HCT116 (cell line): Measurements from ENCODE around the gene MUC3A. TPM values are rescaled to one million over a fixed set of nuclear protein-coding genes. Genes with fewer than 3 reads are reported as not detected.

Experiments
- ATAC-seq: fragments of 200-7000 bp; cut with Tn5 transposase; 2 replicates; pipeline ENCODE4 v1.9.1; 2020; ENCODE audit warnings: mild to moderate bottlenecking, moderate library complexity
- BruUV-seq: library from RNA; stranded (reverse); fragments of 400-500 nt; replicated peaks from 2 replicates; lab custom pipeline; 2021; lab: Mats Ljungman, UMichigan
- CTCF ChIA-PET: fragments of 300-600 bp; sonication (Branson Sonifier 250); formaldehyde crosslinking; loops from one replicate; lab custom pipeline; 2021; ENCODE audit warnings: antibody characterized with exemption; lab: Charles Lee
- POLR2A ChIA-PET: fragments of 300-600, 350-600 bp; sonication (Branson Sonifier 250); formaldehyde crosslinking; loops from one replicate; lab custom pipeline; 2021; ENCODE audit warnings: antibody characterized with exemption; lab: Charles Lee
- RAD21 ChIA-PET, 2 experiments: fragments of 300-600 bp; sonication (Branson Sonifier 250); formaldehyde crosslinking; loops; one replicate each; lab custom pipeline; 2023; ENCODE audit warnings: low total read pairs in 2 of 2; ENCODE audit not compliant: uncharacterized antibody in 2 of 2, unreplicated experiment in 2 of 2, low non-redundant PET in 1 of 2; lab: Charles Lee
- DNase-seq: peaks from one replicate; pipeline ENCODE4 v3.0.0-alpha.2; 2010; ENCODE audit warnings: low read depth, low spot score
- H2AFZ ChIP-seq: fragments of 200-600 bp; shearing (Covaris generic), sonication (generic); 2 replicates; pipeline ENCODE4 v1.6.1; 2017; ENCODE audit warnings: low read depth, mixed run types, mixed read lengths, antibody characterized with exemption, low read length; ENCODE audit not compliant: poor library complexity, severe bottlenecking
- H3K27ac ChIP-seq: 2 replicates; pipeline ENCODE4 v1.5.1; 2012; ENCODE audit warnings: low read depth, low read length
- H3K27me3 ChIP-seq: fragments of 200-600 bp; sonication (generic); 2 replicates; pipeline ENCODE4 v1.6.1; 2016; ENCODE audit warnings: mixed run types, low read length, mixed read lengths; ENCODE audit not compliant: insufficient read depth
- H3K36me3 ChIP-seq, 2 experiments: fragments of 200-500 bp in 1 of 2; fragments of 200-600 bp in 1 of 2; sonication (Bioruptor generic) in 1 of 2; sonication (generic) in 1 of 2; 2 replicates each; pipeline versions ENCODE4 v1.5.1 to v1.6.1; 2014 to 2016; ENCODE audit warnings: low read length in 2 of 2, inconsistent platforms in 1 of 2, mixed read lengths in 1 of 2, mixed run types in 1 of 2; ENCODE audit not compliant: insufficient read depth in 2 of 2, control insufficient read depth in 1 of 2
- H3K4me1 ChIP-seq, 2 experiments: fragments of 200-600 bp in 1 of 2; sonication (generic) in 1 of 2; 2 replicates each; pipeline versions ENCODE4 v1.5.1 to v1.6.1; 2012 to 2017; ENCODE audit warnings: low read length in 2 of 2, inconsistent platforms in 1 of 2, mild to moderate bottlenecking in 1 of 2, mixed read lengths in 1 of 2, mixed run types in 1 of 2, moderate library complexity in 1 of 2; ENCODE audit not compliant: insufficient read depth in 2 of 2, control insufficient read depth in 1 of 2
- H3K4me2 ChIP-seq: fragments of 200-600 bp; sonication (generic); 2 replicates; pipeline ENCODE4 v1.6.1; 2017; ENCODE audit warnings: mixed run types, low read length, mixed read lengths
- H3K4me3 ChIP-seq, 2 experiments: fragments of 200-600 bp in 1 of 2; sonication (generic) in 1 of 2; replicated peaks in 1 of 2; 2 replicates each; pipeline ENCODE4 v1.5.1; 2011 to 2016; ENCODE audit warnings: low read length in 2 of 2, control low read depth in 1 of 2, low read depth in 1 of 2, mild to moderate bottlenecking in 1 of 2, mixed read lengths in 1 of 2, mixed run types in 1 of 2
- H3K79me2 ChIP-seq: fragments of 200-600 bp; sonication (generic); 2 replicates; pipeline ENCODE4 v1.6.1; 2017; ENCODE audit warnings: mild to moderate bottlenecking, mixed run types, low read length, moderate library complexity, mixed read lengths; ENCODE audit not compliant: insufficient read depth
- H3K9ac ChIP-seq: fragments of 200-600 bp; sonication (generic); 2 replicates; pipeline ENCODE4 v1.6.1; 2016; ENCODE audit warnings: low read length, mixed read lengths
- H3K9me2 ChIP-seq: fragments of 200-600 bp; sonication (generic), shearing (Covaris generic); 2 replicates; pipeline ENCODE4 v1.6.1; 2017; ENCODE audit warnings: mixed run types, mild to moderate bottlenecking, moderate library complexity; ENCODE audit not compliant: insufficient read depth
- H3K9me3 ChIP-seq, 2 experiments: fragments of 200-500 bp in 1 of 2; fragments of 200-600 bp in 1 of 2; sonication (Bioruptor generic) in 1 of 2; sonication (generic) in 1 of 2; 2 replicates each; pipeline ENCODE4 v1.6.1; 2014 to 2017; ENCODE audit warnings: low read length in 2 of 2, mixed read lengths in 2 of 2, inconsistent platforms in 1 of 2, low read depth in 1 of 2, mild to moderate bottlenecking in 1 of 2, mixed run types in 1 of 2, moderate library complexity in 1 of 2; ENCODE audit not compliant: control insufficient read depth in 1 of 2, insufficient read depth in 1 of 2
- H4K20me1 ChIP-seq: fragments of 200-600 bp; sonication (generic), shearing (Covaris generic); 2 replicates; pipeline ENCODE4 v1.6.1; 2017; ENCODE audit warnings: mixed run types, mild to moderate bottlenecking, moderate library complexity; ENCODE audit not compliant: insufficient read depth
- ATF3 ChIP-seq: IDR thresholded peaks from 2 replicates; pipeline ENCODE4 v1.6.1; 2012
- CBX3 ChIP-seq: IDR thresholded peaks from 2 replicates; pipeline ENCODE4 v1.6.1; 2012; ENCODE audit warnings: low read depth
- CEBPB ChIP-seq: IDR thresholded peaks from 2 replicates; pipeline ENCODE4 v1.6.1; 2012; ENCODE audit warnings: low read depth
- CTCF ChIP-seq, 3 experiments: fragments of 200-600 bp in 1 of 3; sonication (generic) in 1 of 3; IDR thresholded peaks in 2 of 3; conservative IDR thresholded peaks in 1 of 3; 2 replicates each; pipeline ENCODE4 v1.5.1; 2012 to 2017; ENCODE audit warnings: low read depth in 2 of 3, low read length in 2 of 3, antibody characterized with exemption in 1 of 3, borderline replicate concordance in 1 of 3, control low read depth in 1 of 3, mild to moderate bottlenecking in 1 of 3, mixed read lengths in 1 of 3, mixed run types in 1 of 3, moderate library complexity in 1 of 3; ENCODE audit not compliant: insufficient read depth in 1 of 3
- EGR1 ChIP-seq: IDR thresholded peaks from 2 replicates; pipeline ENCODE4 v1.6.1; 2012; ENCODE audit warnings: low read depth
- ELF1 ChIP-seq: IDR thresholded peaks from 2 replicates; pipeline ENCODE4 v1.6.1; 2012; ENCODE audit warnings: low read depth, borderline replicate concordance
- EZH2phosphoT487 ChIP-seq: fragments of 200-600 bp; IDR thresholded peaks from 2 replicates; pipeline ENCODE4 v1.6.1; 2018; ENCODE audit warnings: antibody characterized with exemption, borderline replicate concordance
- FOSL1 ChIP-seq: IDR thresholded peaks from 2 replicates; pipeline ENCODE4 v1.6.1; 2012; ENCODE audit warnings: low read depth
- MAX ChIP-seq: IDR thresholded peaks from 2 replicates; pipeline ENCODE4 v1.6.1; 2012
- POLR2A ChIP-seq: IDR thresholded peaks from 2 replicates; pipeline ENCODE4 v1.7.0; 2011; ENCODE audit warnings: borderline replicate concordance; ENCODE audit not compliant: insufficient read depth, insufficient read length; ENCODE audit errors: extremely low read depth
- POLR2AphosphoS5 ChIP-seq: IDR thresholded peaks from 2 replicates; pipeline ENCODE4 v1.6.1; 2011; ENCODE audit warnings: mild to moderate bottlenecking, low read depth, low read length, moderate library complexity
- REST ChIP-seq: IDR thresholded peaks from 2 replicates; pipeline ENCODE4 v1.6.1; 2012; ENCODE audit warnings: low read depth
- SP1 ChIP-seq: IDR thresholded peaks from 2 replicates; pipeline ENCODE4 v1.6.1; 2012; ENCODE audit warnings: low read depth
- SRF ChIP-seq: IDR thresholded peaks from 2 replicates; pipeline ENCODE4 v1.6.1; 2012; ENCODE audit warnings: low read depth
- ZBTB33 ChIP-seq: IDR thresholded peaks from 2 replicates; pipeline ENCODE4 v1.6.1; 2011; ENCODE audit warnings: mild to moderate bottlenecking, low read length, moderate library complexity; ENCODE audit not compliant: insufficient replicate concordance; ENCODE audit errors: extremely low read depth
- ZFX ChIP-seq: fragments of 450-650 bp; IDR thresholded peaks from 2 replicates; pipeline ENCODE4 v1.6.1; 2017
- ZNF274 ChIP-seq: fragments of 200-500 bp; sonication (Bioruptor generic); IDR thresholded peaks from 2 replicates; pipeline ENCODE4 v1.6.1; 2014; ENCODE audit warnings: mild to moderate bottlenecking, low read depth, low read length, inconsistent platforms
- intact Hi-C: fragments of 100-400 bp; cut with micrococcal nuclease; formaldehyde crosslinking; loops from 2 replicates; pipeline ENCODE4 v1.10.0; 2022
- total RNA-seq: library from RNA; stranded (reverse); gene quantifications from one replicate; pipeline ENCODE4 v1.2.1, GENCODE V29; 2021; ENCODE audit not compliant: unreplicated experiment

Gene MUC3A
- total RNA-seq, 1 experiment from 2014 or later, result 30.8 TPM

- ChIA-PET RAD21 (no interaction called here), POLR2A (no interaction called here), CTCF (no interaction called here)
- no peaks in the 10 kb centered on the region for H3K9me3 ChIP-seq
- H3K36me3 ChIP-seq, result no peaks in the 10 kb centered on the region
- ATAC-seq, result no peak
- peaks cover 9% of the 10 kb centered on the region; the same call in 1 of the 2 replicates for H3K27me3 ChIP-seq
- H3K4me3 ChIP-seq, result no peak overlapping the region
- no TSS peak for BruUV-seq
- intact Hi-C loops, result loop anchor here (5.0 to 10.0 kb wide), 2 partner anchors 109 to 226 kb away; no protein-coding TSS in a partner anchor
- no peak for DNase-seq
- no peak overlapping the region for H3K27ac ChIP-seq
- no peak for TF ChIP-seq EGR1
- no peak for TF ChIP-seq ZNF274
- TF ChIP-seq REST, result no peak
- TF ChIP-seq ZFX, result no peak
- no peak for TF ChIP-seq FOSL1
- TF ChIP-seq CEBPB, result no peak
- TF ChIP-seq CTCF (IDR thresholded peaks at IDR 0.05 in 2 of 3, conservative IDR thresholded peaks at IDR 0.05 in 1 of 3; ENCODE audit: borderline replicate concordance in 1 of 3, insufficient read depth in 1 of 3, low read depth in 2 of 3, low read length in 2 of 3), result no peak
- no peak for TF ChIP-seq ELF1
- no peak for TF ChIP-seq ATF3
- no peak for TF ChIP-seq EZH2phosphoT487
- no peak for TF ChIP-seq ZBTB33
- TF ChIP-seq POLR2AphosphoS5, result no peak
- TF ChIP-seq SP1, result no peak
- TF ChIP-seq MAX, result no peak
- TF ChIP-seq POLR2A, result no peak
- no peak for TF ChIP-seq SRF
- no peak for TF ChIP-seq CBX3
- no peak overlapping the region for H3K4me2 ChIP-seq
- no peak overlapping the region for H2AFZ ChIP-seq
- H3K79me2 ChIP-seq, result no peaks in the 10 kb centered on the region
- no peaks in the 10 kb centered on the region for H3K9me2 ChIP-seq
- H4K20me1 ChIP-seq, result no peaks in the 10 kb centered on the region
- H3K4me1 ChIP-seq, result peaks cover 6 to 23% of the 10 kb centered on the region in 2 experiments; a peak in 3 of 4 replicates
- H3K9ac ChIP-seq, result no peak overlapping the region
Observed at GRCh38 chr7:100968650-100969049, 19.3 kb downstream of the MUC3A start.
